LNCaP clone FGC (cell line): Measurements from ENCODE around the gene PLD5.
"Not testable (repeated sequence)": the region's sequence is repeated elsewhere in the genome, so short reads cannot be mapped to it uniquely, and the experiment has no call there.

Source experiments
- DNase-seq: peaks from one replicate; pipeline ENCODE4 v3.0.0-alpha.2; 2011; ENCODE audit warnings: low read depth
- H3K4me3 ChIP-seq: 2 replicates; pipeline ENCODE4 v1.5.1; 2011; ENCODE audit warnings: mild to moderate bottlenecking, low read depth, low read length, control low read depth
- TF ChIP-seq, protein P1 (sequence below): IDR thresholded peaks from 2 replicates; pipeline ENCODE4 v1.5.1; 2012; ENCODE audit warnings: mild to moderate bottlenecking; ENCODE audit not compliant: control insufficient read depth, insufficient read depth; ENCODE audit errors: extremely low read depth

PLD5 gene

DNA sequence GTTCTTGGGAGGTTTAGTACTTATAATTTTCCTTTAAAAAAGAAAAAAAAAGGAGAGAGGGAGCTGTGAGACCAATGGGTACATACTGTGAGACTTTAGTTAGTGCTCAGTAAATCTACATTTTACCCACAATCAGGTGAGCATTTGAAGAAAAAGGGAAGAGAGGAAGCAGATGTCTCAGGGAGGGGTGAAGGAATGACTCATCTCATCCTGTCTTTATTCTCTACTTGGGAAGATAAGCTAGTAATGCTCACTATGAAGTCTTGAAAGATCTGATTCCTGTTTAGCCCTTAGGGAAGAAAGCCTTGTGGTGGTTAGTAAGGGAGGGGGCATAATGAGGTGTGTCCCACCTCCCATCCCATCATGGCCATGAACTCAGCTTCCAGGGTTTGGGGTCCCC lies 112.6 kb downstream of the PLD5 start:
- H3K4me3 ChIP-seq: no peak overlapping the region
- DNase-seq: no peak
- TF ChIP-seq, protein P1, sequence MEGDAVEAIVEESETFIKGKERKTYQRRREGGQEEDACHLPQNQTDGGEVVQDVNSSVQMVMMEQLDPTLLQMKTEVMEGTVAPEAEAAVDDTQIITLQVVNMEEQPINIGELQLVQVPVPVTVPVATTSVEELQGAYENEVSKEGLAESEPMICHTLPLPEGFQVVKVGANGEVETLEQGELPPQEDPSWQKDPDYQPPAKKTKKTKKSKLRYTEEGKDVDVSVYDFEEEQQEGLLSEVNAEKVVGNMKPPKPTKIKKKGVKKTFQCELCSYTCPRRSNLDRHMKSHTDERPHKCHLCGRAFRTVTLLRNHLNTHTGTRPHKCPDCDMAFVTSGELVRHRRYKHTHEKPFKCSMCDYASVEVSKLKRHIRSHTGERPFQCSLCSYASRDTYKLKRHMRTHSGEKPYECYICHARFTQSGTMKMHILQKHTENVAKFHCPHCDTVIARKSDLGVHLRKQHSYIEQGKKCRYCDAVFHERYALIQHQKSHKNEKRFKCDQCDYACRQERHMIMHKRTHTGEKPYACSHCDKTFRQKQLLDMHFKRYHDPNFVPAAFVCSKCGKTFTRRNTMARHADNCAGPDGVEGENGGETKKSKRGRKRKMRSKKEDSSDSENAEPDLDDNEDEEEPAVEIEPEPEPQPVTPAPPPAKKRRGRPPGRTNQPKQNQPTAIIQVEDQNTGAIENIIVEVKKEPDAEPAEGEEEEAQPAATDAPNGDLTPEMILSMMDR: no peak

DNA sequence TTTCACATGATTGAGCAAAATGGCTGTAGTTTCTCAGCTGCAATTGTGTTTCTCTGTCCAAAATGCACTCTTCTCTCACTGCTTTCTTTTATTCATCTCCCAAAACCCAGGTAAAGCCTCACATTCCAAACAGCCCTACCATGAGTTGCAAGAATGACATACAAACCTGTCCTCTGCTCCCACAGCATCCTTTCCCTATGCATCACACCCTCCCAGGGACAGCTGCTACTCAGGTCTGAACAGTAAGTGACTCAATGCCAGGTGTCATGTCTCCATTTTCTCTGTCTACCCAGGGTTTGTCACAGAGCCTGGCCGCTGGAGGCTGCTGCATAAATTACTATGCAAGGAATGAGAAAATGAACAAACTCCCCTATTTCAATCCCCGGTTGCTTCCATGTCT lies 118.5 kb downstream of the PLD5 start:
- DNase-seq: no peak
- TF ChIP-seq, protein P1: no peak
- no peak overlapping the region for H3K4me3 ChIP-seq

DNA sequence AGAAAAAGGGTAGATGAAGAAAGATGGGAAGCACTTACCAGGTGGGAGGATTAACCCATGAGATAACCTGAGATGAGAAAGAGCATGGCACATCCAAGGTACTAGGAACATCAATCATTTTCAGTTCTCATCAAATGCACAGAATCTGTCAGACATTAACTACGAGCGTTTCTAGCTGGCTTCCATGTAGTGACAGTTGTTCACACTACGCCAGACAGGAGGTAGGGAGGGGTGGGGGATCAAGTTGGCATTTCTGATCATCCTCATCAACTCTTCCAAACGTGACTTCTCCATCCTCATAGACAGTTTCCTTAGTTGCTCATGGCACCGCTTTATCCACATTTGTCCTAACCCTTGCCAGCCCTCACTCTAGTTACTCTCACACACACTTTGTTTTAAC lies 120.2 kb downstream of the PLD5 start:
- no peak for DNase-seq
- no peak overlapping the region for H3K4me3 ChIP-seq
- TF ChIP-seq, protein P1: no peak

DNA sequence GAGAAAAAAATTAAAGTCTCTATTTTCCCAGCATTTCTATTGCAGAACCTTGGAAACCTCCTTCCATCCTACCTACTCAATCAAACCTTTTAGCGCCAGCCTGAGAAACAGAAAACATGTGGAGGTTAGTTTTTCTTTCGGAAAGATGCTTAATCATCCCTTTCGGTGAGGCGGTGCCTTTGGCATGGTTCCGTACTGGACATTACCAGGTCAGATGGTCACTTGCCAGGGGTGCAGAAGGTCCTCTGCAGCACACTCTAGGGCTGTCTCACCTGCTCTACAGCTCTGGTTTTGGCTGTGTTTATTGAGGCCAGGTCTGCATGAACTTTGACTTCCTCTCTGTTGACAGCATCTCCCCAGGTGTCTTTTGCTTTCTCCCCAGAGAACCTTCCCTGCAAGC lies 121.5 kb downstream of the PLD5 start:
- no peak for DNase-seq
- TF ChIP-seq, protein P1: no peak
- H3K4me3 ChIP-seq: no peak overlapping the region

DNA sequence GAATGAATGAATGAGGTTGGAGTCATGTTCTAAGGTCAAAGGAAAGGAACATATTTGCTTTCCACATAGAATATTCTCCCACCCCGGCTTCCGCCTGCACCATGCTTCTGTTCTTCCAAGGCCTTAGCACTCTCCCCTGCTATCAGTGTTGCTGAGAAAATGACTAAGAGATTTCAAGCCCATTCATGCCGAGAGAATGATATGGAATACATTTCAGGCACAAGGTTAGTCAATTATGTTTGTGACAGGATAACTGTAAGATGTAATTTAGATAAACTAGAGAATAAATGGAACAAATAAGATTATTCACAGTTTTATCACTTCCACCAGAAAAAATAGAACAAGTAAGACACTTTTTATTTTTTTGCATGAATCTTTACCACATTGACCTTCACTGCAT lies 122.6 kb downstream of the PLD5 start:
- TF ChIP-seq, protein P1: no peak
- DNase-seq: no peak
- no peak overlapping the region for H3K4me3 ChIP-seq

DNA sequence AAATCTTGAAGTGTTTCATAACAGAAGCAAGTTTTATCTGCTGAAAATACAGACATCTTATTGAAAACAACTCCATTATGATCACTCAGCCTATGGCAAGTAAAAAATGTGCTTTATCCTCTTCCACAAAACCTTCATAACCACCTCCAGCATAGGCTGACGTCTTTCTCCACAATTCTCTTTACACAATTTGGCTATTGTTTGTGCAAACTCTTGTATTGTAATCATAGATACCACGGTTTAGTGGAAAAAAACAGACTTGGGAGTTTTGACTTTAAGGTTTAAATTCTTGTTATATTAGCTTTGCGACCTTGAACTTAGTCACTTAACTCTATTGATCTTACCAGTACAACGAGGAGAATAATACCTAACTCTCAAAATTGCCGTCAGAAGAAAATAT lies 126.1 kb downstream of the PLD5 start:
- DNase-seq: no peak
- TF ChIP-seq, protein P1: no peak
- no peak overlapping the region for H3K4me3 ChIP-seq

DNA sequence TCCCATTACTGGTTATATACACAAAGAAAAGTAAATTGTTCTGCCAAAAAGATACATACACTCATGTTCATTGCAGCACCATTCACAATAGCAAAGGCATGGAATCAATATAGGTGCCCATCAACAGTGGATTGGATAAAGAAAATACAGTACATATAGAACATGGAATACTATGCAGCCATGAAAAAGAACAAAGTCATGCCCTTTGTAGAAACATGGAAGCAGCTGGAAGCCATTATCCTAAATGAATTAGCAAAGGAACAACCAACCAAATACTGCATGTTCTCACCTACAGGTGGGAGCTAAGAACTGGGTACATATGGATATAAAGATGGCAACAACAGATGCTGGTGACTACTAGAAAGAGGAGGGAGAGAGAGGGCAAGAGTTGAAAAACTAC lies 132.6 kb downstream of the PLD5 start:
- no peak overlapping the region for H3K4me3 ChIP-seq
- TF ChIP-seq, protein P1: no peak
- DNase-seq: no peak

DNA sequence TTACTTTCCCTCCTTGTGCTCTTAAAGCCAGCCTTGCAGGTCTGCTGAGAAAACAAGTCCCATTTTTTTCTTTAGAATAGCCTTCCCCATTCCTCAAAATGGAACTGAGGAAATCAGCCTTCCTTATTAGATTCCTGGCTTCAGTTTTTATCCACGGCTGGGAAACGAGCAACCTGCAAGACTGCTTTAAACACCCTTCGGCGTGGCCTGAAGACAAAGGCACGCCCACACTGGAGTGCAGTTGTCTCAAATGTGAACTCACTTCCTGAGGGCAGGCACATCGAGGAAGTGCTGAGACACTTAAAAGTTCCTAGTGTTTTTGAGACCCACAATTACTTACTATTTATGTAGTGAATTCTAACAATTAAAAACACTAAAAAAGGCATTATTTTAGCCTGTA lies 148.4 kb downstream of the PLD5 start:
- not testable (repeated sequence) for H3K4me3 ChIP-seq, DNase-seq

DNA sequence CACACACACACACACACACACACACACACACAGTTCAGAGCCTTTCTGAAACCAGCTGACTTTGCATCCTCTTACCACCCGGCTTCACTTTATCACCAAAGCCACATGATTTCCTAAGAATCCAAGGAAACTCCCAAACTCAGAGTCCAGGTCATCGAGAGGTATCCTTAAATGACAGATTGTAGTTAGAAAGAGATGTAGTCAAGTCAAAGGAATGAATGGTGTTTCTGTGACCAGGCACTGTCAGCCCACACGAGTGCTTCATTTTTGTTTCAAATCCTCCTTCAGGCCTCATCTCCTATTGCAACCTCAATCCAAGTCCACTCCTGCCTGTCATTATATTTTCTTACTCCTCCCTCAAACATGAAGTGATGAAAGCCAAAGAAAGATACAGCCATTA lies 174.1 kb downstream of the PLD5 start:
- not testable (repeated sequence) for DNase-seq, H3K4me3 ChIP-seq
